A549 (cell line): ENCODE results near the gene DUSP11.

ENCODE experiments used
- CEBPB ChIP-seq, 2 experiments: fragments of >200 bp in 1 of 2; sonication (Bioruptor Twin) in 1 of 2; formaldehyde crosslinking in 1 of 2; IDR thresholded peaks; 2 replicates each; pipeline ENCODE4 v1.6.1; 2012 to 2016
- HDAC2 ChIP-seq: fragments of 200-600 bp; sonication (generic); IDR thresholded peaks from 2 replicates; pipeline ENCODE4 v1.6.1; 2016
- KDM5A ChIP-seq: fragments of 200-600 bp; sonication (generic); IDR thresholded peaks from 2 replicates; pipeline ENCODE4 v1.6.1; 2016; ENCODE audit warnings: antibody characterized with exemption, mild to moderate bottlenecking
- PBX3 ChIP-seq: IDR thresholded peaks from 2 replicates; pipeline ENCODE4 v1.6.1; 2012
- POLR2A ChIP-seq: IDR thresholded peaks from 2 replicates; pipeline ENCODE4 v1.6.1; 2012; ENCODE audit warnings: mild to moderate bottlenecking, low read length
- RCOR1 ChIP-seq: fragments of 150-350 bp; IDR thresholded peaks from 2 replicates; pipeline ENCODE4 v1.6.1; 2014; ENCODE audit warnings: antibody characterized with exemption, low read length, low read depth
- SREBF2 ChIP-seq: fragments of 450-650 bp; IDR thresholded peaks from 2 replicates; pipeline ENCODE4 v1.6.1; 2014; ENCODE audit warnings: mild to moderate bottlenecking, moderate library complexity
- TF ChIP-seq, protein P1 (sequence below): fragments of >200 bp; sonication (Bioruptor Twin); formaldehyde crosslinking; IDR thresholded peaks from 3 replicates; pipeline ENCODE4 v1.5.1; 2016

GRCh38 chr2:73728711-73729110 is 51.2 kb downstream of the DUSP11 start:
- no peak for TF ChIP-seq PBX3
- no peak for TF ChIP-seq RCOR1
- no peak for TF ChIP-seq KDM5A
- no peak for TF ChIP-seq POLR2A
- TF ChIP-seq, protein P1, sequence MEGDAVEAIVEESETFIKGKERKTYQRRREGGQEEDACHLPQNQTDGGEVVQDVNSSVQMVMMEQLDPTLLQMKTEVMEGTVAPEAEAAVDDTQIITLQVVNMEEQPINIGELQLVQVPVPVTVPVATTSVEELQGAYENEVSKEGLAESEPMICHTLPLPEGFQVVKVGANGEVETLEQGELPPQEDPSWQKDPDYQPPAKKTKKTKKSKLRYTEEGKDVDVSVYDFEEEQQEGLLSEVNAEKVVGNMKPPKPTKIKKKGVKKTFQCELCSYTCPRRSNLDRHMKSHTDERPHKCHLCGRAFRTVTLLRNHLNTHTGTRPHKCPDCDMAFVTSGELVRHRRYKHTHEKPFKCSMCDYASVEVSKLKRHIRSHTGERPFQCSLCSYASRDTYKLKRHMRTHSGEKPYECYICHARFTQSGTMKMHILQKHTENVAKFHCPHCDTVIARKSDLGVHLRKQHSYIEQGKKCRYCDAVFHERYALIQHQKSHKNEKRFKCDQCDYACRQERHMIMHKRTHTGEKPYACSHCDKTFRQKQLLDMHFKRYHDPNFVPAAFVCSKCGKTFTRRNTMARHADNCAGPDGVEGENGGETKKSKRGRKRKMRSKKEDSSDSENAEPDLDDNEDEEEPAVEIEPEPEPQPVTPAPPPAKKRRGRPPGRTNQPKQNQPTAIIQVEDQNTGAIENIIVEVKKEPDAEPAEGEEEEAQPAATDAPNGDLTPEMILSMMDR = no peak
- TF ChIP-seq CEBPB (IDR thresholded peaks at IDR 0.05) = no peak
- no peak for TF ChIP-seq SREBF2
- TF ChIP-seq HDAC2 = no peak
